ENCODE data around the gene PPP2CA.

DNA sequence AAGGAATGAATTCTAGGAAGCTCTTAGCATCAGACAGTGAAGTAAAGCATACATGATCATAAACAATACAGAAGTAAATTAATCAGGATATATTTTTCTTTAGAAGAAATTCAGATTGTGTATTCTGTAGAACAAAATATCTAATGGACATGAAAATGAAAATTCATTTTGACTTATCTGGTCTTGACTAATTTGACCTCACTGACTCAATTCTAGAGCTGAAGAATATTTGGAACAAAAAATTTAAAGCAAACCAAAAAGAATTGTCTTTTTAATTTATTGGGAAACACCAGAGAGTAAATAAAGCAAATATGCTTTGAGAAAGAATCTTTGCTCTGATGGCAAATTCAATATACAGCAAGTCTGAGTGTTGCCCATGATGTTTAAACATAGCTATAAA is 2.8 kb upstream of the PPP2CA start:
- TF ChIP-seq CTCF (conservative IDR thresholded peaks at IDR 0.05; ENCODE audit: low read length) (no peak), EZH2phosphoT487 (IDR thresholded peaks at IDR 0.05; ENCODE audit: borderline replicate concordance) (no peak)
